ENCODE data around the gene ZNF280D.

The ZNF280D gene

GRCh38 chr15:56752986-56753385, 19.7 kb upstream of the ZNF280D start:
- no peak for DNase-seq (ENCODE audit: low read depth)

DNA sequence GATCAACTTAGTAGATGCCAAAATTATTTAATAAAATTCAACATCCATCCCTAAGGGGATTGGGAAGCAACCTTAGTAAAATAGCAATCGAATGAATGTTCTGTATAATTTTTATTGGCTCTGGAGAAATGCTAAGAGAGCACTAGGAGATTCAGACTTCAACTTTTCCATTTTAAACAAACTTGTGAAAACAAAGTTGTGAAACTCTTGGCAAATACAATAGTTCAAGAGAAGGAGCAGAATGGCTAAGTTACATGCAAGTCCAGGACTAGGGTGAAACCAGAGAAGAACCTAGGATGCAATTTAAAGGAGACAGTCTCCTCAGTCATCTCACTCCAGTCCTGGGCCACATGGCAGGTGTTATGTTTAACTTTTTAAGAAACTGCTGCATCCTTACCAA, 16.7 kb upstream of the ZNF280D start:
- no peak for DNase-seq (ENCODE audit: low read depth)

DNA sequence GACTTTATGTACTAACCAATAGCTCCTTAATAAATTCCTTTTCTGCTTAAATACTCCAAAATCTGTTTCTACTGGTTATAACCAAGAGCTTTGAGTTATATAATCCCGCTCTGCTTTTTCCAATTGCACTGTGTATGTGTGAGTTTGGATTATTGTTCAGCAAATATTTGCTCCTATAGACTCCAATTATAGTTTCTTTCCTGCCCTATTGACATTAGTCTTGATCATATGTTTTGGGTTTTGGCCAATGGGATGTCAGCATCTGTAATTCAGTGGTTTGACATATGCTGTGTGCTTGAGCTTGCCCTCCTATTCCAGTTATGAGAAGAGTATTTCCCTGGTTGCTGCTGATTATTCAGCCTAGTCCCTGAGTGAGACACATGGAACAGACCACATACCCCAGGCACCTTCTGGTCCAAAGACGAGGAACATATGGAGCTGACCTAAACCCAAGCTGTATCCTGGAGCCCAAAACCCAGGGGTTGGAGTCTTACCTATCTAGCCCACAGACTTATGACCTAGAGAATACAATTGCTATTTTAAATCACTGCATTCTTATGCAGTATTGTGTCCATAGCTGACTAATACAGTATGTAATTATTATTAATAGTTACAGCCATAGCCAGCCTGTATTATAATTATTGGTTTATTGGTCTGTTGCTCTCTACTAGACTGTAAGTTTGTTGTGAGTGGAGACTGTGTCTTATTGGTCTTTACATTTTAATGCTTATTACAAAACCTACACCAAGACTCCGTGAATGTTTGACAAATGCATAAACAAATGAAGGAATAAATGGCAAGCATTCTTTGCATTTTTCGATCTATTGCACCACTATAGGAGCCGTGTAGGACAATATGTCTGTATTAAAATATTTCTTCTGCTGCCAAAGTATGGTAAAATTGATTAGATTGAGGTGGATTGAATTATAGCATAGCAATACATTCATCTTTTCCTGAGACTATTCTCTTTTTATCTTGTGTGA, 11.7 kb upstream of the ZNF280D start:
- no peak for DNase-seq (ENCODE audit: low read depth)

- no peak for DNase-seq (ENCODE audit: low read depth)
Observed at GRCh38 chr15:56741541-56741940, 8.2 kb upstream of the ZNF280D start.

DNA sequence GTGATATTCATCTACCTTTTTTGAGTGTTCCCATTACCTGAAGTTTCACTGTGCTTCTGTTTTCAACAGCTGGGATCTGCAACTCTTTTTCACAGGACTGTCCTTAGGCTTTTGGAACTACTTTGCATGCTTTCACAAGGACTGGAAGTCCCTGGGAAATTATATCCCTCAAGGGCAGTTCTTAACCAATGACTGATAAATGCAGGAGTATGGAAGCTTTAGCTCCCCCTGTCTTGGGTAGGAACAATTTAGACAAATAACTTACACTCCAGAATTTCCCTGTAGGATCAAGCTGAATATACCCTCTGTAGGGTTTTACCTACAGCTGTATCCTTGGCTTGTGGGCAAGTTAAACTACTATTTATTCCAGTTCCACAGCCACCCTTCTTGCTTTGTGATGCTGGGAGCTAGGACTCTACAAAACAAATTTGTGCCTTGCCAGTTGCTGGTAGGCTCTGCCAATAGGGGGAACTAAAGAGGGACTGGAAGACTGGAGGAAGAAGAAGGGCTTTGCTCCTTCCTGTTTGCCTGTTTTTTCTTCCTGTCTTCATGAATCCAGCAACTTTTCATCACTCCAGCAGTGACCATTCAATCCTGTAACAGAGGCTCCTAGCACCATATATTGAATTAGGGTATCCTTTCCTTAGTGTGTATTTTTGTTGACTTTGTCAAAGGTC, 6.8 kb upstream of the ZNF280D start:
- no peak for DNase-seq (ENCODE audit: low read depth)

GRCh38 chr15:56739474-56739873, 6.2 kb upstream of the ZNF280D start:
- DNase-seq (ENCODE audit: low read depth), result no peak

- DNase-seq (ENCODE audit: low read depth), result no peak
Observed at GRCh38 chr15:56737791-56738190, 4.5 kb upstream of the ZNF280D start.

DNA sequence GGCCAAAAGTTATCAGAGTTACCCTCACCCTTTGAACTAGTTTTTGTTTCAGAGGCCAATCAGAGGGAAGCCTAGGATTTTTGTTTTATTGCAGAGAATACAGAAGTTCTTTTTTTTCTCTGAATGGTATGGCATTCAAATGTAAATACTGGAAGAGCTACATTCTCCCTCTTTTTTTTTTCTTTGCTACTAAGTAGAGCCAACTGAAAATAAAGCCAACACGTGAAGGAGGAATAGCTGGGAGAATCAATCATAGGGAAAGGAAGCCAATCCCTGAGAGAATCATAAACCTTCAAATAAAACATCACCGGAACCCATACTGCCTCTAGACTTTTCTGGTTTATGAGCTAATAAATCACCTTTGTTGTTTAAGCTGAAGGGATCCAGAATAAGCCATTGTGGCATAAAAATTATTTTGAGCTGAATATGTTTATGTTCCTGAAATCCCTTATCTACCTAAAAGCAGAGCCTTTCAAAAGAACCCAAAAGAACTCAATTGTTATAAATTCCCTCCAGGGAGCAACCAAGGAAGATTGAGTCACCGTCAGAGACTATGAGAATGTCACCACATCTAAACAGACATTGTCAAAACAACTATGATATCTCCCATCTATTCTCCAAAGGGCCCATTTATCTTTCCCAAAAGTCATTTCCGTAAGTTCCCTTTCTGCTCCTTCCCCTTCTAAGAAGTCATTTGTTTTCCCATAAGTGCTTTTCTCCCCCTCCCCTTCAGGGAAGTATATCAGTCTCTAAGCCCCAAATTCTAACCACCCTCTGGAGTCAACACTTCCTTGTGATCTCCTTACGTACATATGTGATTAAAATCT, 3.8 kb upstream of the ZNF280D start:
- DNase-seq (ENCODE audit: low read depth), result no peak

DNA sequence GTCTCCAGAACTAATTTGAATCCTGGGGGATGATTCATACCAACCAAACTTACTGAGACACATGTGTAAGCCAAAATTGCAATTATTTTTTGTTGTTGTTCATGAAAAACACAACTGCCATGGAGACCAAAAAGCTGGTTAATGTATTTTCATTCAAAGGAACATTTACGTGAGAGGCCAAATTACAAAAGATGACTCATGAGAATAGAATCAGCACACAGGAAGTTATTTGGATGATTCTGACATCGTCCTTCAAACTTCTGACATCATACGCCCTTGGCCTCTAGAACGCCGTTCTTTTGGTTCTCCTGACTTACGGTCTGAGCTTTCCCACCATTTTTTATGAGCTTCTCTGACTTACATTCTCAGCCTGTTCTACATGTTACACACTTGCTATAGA, 3.0 kb upstream of the ZNF280D start:
- no peak for DNase-seq (ENCODE audit: low read depth)

- DNase-seq (ENCODE audit: low read depth), result no peak
Observed at GRCh38 chr15:56735589-56735988, 2.3 kb upstream of the ZNF280D start.

- DNase-seq (ENCODE audit: low read depth), result no peak
Observed at GRCh38 chr15:56734013-56734635, 815 bp upstream of the ZNF280D start.

DNA sequence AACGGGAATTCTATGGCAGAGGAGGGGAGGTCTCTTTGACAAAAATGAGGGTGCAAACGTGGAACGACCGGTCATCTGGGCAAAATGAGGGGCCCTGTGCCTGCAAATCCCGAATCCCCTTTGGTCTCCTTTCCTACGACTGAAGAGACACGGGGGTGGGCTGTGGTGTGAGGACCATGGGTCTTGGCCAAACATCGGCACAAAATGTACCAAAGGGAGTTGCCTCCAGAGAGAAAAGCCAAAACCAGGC, 498 bp downstream of the ZNF280D start:
- DNase-seq (ENCODE audit: low read depth), result no peak

GRCh38 chr15:56732135-56732885, 999 bp downstream of the ZNF280D start:
- DNase-seq (ENCODE audit: low read depth), result no peak

GRCh38 chr15:56731548-56731947, 1.8 kb downstream of the ZNF280D start:
- DNase-seq (ENCODE audit: low read depth), result no peak

DNA sequence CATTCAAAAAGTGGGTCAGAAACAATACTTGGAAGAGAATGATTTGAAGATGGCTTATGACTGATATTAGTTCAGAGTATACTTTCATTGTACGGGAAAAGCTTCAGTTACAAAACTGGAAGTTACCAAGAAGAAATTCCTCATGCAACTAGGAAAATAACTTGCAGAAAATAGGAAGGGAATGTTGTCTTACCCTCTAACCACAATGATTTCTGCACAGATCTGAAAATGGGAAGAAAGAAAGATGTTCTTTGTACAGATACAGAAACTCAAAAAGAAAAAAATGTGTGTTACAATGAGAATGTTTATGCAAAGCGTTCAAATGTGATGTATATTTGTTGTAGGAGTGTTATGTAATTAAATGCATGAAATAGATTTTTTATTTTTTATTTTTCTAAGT, 3.7 kb downstream of the ZNF280D start:
- no peak for DNase-seq (ENCODE audit: low read depth)

- no peak for DNase-seq (ENCODE audit: low read depth)
Observed at GRCh38 chr15:56725386-56725785, 7.9 kb downstream of the ZNF280D start.

GRCh38 chr15:56724232-56724631, 9.1 kb downstream of the ZNF280D start:
- DNase-seq (ENCODE audit: low read depth), result no peak

DNA sequence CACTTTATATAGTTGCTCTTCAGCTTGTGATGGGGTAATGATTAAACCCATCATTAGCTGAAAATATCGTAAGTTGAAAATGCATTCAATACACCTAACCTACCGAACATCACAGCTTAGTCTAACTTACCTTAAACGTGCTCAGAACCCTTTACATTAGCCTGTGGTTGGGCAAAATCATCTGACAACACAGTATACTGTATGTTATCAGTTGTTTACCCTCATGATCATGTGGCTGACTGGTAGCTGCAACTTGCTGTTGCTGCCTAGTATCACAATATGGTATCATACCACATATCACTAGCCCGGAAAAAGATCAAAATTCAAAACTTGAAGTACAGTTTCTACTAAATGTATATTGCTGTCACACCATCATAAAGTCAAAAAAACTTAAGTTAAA, 9.5 kb downstream of the ZNF280D start:
- DNase-seq (ENCODE audit: low read depth), result no peak

DNA sequence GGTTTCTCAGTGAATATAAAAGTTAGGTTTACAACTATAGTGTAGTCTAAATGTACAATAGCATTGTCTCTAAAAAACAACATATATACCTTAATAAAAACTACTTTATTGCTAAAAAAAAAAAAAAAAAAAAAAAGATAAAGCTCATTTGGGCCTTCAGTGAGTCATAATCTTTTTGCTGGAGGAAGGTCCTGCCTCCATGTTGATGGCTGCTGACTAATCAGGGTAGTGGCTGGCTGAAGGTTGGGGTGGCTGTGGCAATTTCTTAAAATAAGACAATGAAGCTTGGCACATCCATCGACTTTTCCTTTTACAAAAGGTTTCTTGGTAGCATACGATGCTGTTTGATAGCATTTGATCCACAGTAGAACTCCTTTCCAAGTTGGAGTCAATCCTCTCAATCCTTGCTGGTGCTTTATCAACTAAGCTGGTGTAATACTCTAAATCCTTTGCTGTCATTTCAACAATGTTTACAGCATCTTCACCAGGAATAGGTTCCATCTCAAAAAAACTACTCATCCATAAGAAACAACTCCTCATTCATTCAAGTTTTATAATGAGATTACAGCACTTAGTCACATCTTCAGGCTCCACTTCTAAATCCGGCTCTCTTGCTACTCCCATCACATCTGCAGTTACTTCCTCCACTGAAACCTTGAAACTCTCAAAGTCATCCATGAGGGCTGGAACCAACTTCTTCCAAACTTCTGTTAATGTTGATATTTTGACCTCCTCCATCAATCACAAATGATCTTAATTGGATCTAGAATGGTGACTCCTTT, 13.3 kb downstream of the ZNF280D start:
- no peak for DNase-seq (ENCODE audit: low read depth)

- no peak for DNase-seq (ENCODE audit: low read depth)
Observed at GRCh38 chr15:56719021-56719612, 14.2 kb downstream of the ZNF280D start.

Measured in activated T-cell treated with anti-CD3 and anti-CD28 coated beads for 24 hours (primary cell).